ENCODE data around the gene NPIPB12.
"Not testable (repeated sequence)": the region's sequence is repeated elsewhere in the genome, so short reads cannot be mapped to it uniquely, and the experiment has no call there.

Gene NPIPB12

GRCh38 chr16:29506308-29506707 lies at the start of gene NPIPB12:
TSS of gene NPIPB12 (minus strand) at chr16:29506408.
- WGBS (ENCODE audit: insufficient coverage, insufficient read length): no CpG with 5 or more reads among the region's 6 CpGs
- not testable (repeated sequence) for H3K27me3 ChIP-seq (ENCODE audit: control insufficient read depth, insufficient read depth, low read length); H3K36me3 ChIP-seq (ENCODE audit: control insufficient read depth, insufficient read depth, low read length); H3K4me3 ChIP-seq (ENCODE audit: low read length); H3K4me1 ChIP-seq (ENCODE audit: control insufficient read depth, insufficient read depth, low read length); H3K27ac ChIP-seq (ENCODE audit: low read length); DNase-seq (ENCODE audit: low read depth, low spot score); H3K9me3 ChIP-seq (ENCODE audit: control insufficient read depth, insufficient read depth, low read length)

- not testable (repeated sequence) for H3K27ac ChIP-seq (ENCODE audit: low read length); H3K27me3 ChIP-seq (ENCODE audit: control insufficient read depth, insufficient read depth, low read length); H3K4me1 ChIP-seq (ENCODE audit: control insufficient read depth, insufficient read depth, low read length); H3K4me3 ChIP-seq (ENCODE audit: low read length); DNase-seq (ENCODE audit: low read depth, low spot score); H3K36me3 ChIP-seq (ENCODE audit: control insufficient read depth, insufficient read depth, low read length); H3K9me3 ChIP-seq (ENCODE audit: control insufficient read depth, insufficient read depth, low read length)
- WGBS (ENCODE audit: insufficient coverage, insufficient read length): no CpG with 5 or more reads among the region's 5 CpGs
Measured at GRCh38 chr16:29521520-29521919, 15.3 kb upstream of the NPIPB12 start.

- H3K4me1 ChIP-seq (ENCODE audit: control insufficient read depth, insufficient read depth, low read length); H3K36me3 ChIP-seq (ENCODE audit: control insufficient read depth, insufficient read depth, low read length); H3K27me3 ChIP-seq (ENCODE audit: control insufficient read depth, insufficient read depth, low read length); H3K4me3 ChIP-seq (ENCODE audit: low read length); H3K9me3 ChIP-seq (ENCODE audit: control insufficient read depth, insufficient read depth, low read length); H3K27ac ChIP-seq (ENCODE audit: low read length); DNase-seq (ENCODE audit: low read depth, low spot score): not testable (repeated sequence)
- no CpG with 5 or more reads among the region's 12 CpGs for WGBS (ENCODE audit: insufficient coverage, insufficient read length)
Measured at GRCh38 chr16:29482276-29482675, 23.9 kb downstream of the NPIPB12 start.

- not testable (repeated sequence) for H3K27ac ChIP-seq (ENCODE audit: low read length); H3K4me1 ChIP-seq (ENCODE audit: control insufficient read depth, insufficient read depth, low read length); H3K9me3 ChIP-seq (ENCODE audit: control insufficient read depth, insufficient read depth, low read length); H3K27me3 ChIP-seq (ENCODE audit: control insufficient read depth, insufficient read depth, low read length); DNase-seq (ENCODE audit: low read depth, low spot score); H3K36me3 ChIP-seq (ENCODE audit: control insufficient read depth, insufficient read depth, low read length); H3K4me3 ChIP-seq (ENCODE audit: low read length)
- no CpG with 5 or more reads among the region's 4 CpGs for WGBS (ENCODE audit: insufficient coverage, insufficient read length)
Measured at GRCh38 chr16:29472065-29472464, 34.1 kb downstream of the NPIPB12 start.

GRCh38 chr16:29469660-29470059 lies 36.5 kb downstream of the NPIPB12 start:
- DNase-seq (ENCODE audit: low read depth, low spot score); H3K9me3 ChIP-seq (ENCODE audit: control insufficient read depth, insufficient read depth, low read length); H3K4me3 ChIP-seq (ENCODE audit: low read length); H3K27me3 ChIP-seq (ENCODE audit: control insufficient read depth, insufficient read depth, low read length); H3K4me1 ChIP-seq (ENCODE audit: control insufficient read depth, insufficient read depth, low read length); H3K36me3 ChIP-seq (ENCODE audit: control insufficient read depth, insufficient read depth, low read length); H3K27ac ChIP-seq (ENCODE audit: low read length): not testable (repeated sequence)
- WGBS (ENCODE audit: insufficient coverage, insufficient read length): no CpG with 5 or more reads among the region's 6 CpGs

GRCh38 chr16:29467654-29468366 lies 38.4 kb downstream of the NPIPB12 start:
- WGBS (ENCODE audit: insufficient coverage, insufficient read length): no CpG with 5 or more reads among the region's 10 CpGs
- H3K27ac ChIP-seq (ENCODE audit: low read length): not testable (repeated sequence)

GRCh38 chr16:29466904-29467303 lies 39.3 kb downstream of the NPIPB12 start:
- H3K27me3 ChIP-seq (ENCODE audit: control insufficient read depth, insufficient read depth, low read length); H3K4me1 ChIP-seq (ENCODE audit: control insufficient read depth, insufficient read depth, low read length); H3K4me3 ChIP-seq (ENCODE audit: low read length); H3K36me3 ChIP-seq (ENCODE audit: control insufficient read depth, insufficient read depth, low read length); H3K9me3 ChIP-seq (ENCODE audit: control insufficient read depth, insufficient read depth, low read length); H3K27ac ChIP-seq (ENCODE audit: low read length); DNase-seq (ENCODE audit: low read depth, low spot score): not testable (repeated sequence)
- WGBS (ENCODE audit: insufficient coverage, insufficient read length): no CpG with 5 or more reads among the region's 33 CpGs

More at GRCh38 chr16:29467654-29468366, 38.4 kb downstream of the NPIPB12 start:
- H3K27me3 ChIP-seq (ENCODE audit: control insufficient read depth, insufficient read depth, low read length); H3K9me3 ChIP-seq (ENCODE audit: control insufficient read depth, insufficient read depth, low read length); H3K36me3 ChIP-seq (ENCODE audit: control insufficient read depth, insufficient read depth, low read length); DNase-seq (ENCODE audit: low read depth, low spot score); H3K4me1 ChIP-seq (ENCODE audit: control insufficient read depth, insufficient read depth, low read length); H3K4me3 ChIP-seq (ENCODE audit: low read length): not testable (repeated sequence)

GRCh38 chr16:29465985-29466824 lies 40.0 kb downstream of the NPIPB12 start:
- not testable (repeated sequence) for H3K27me3 ChIP-seq (ENCODE audit: control insufficient read depth, insufficient read depth, low read length); H3K27ac ChIP-seq (ENCODE audit: low read length); H3K4me1 ChIP-seq (ENCODE audit: control insufficient read depth, insufficient read depth, low read length); DNase-seq (ENCODE audit: low read depth, low spot score); H3K4me3 ChIP-seq (ENCODE audit: low read length); H3K36me3 ChIP-seq (ENCODE audit: control insufficient read depth, insufficient read depth, low read length); H3K9me3 ChIP-seq (ENCODE audit: control insufficient read depth, insufficient read depth, low read length)
- no CpG with 5 or more reads among the region's 57 CpGs for WGBS (ENCODE audit: insufficient coverage, insufficient read length)

GRCh38 chr16:29460647-29461030 lies 45.6 kb downstream of the NPIPB12 start:
- H3K27ac ChIP-seq (ENCODE audit: low read length); H3K4me1 ChIP-seq (ENCODE audit: control insufficient read depth, insufficient read depth, low read length); DNase-seq (ENCODE audit: low read depth, low spot score); H3K9me3 ChIP-seq (ENCODE audit: control insufficient read depth, insufficient read depth, low read length); H3K27me3 ChIP-seq (ENCODE audit: control insufficient read depth, insufficient read depth, low read length); H3K4me3 ChIP-seq (ENCODE audit: low read length); H3K36me3 ChIP-seq (ENCODE audit: control insufficient read depth, insufficient read depth, low read length): not testable (repeated sequence)
- WGBS (ENCODE audit: insufficient coverage, insufficient read length): no CpG with 5 or more reads among the region's 9 CpGs

- H3K4me1 ChIP-seq (ENCODE audit: control insufficient read depth, insufficient read depth, low read length); H3K4me3 ChIP-seq (ENCODE audit: low read length); H3K9me3 ChIP-seq (ENCODE audit: control insufficient read depth, insufficient read depth, low read length); H3K27ac ChIP-seq (ENCODE audit: low read length); H3K36me3 ChIP-seq (ENCODE audit: control insufficient read depth, insufficient read depth, low read length); H3K27me3 ChIP-seq (ENCODE audit: control insufficient read depth, insufficient read depth, low read length); DNase-seq (ENCODE audit: low read depth, low spot score): not testable (repeated sequence)
- no CpG with 5 or more reads among the region's 13 CpGs for WGBS (ENCODE audit: insufficient coverage, insufficient read length)
Measured at GRCh38 chr16:29459706-29460646, 46.2 kb downstream of the NPIPB12 start, which contains the start of gene SULT1A4. TSS of gene SULT1A4 (plus strand) at chr16:29459913. CDS start at chr16:29461386, 1,473 bp downstream.

Measured in iPS DF 6.9 (cell line).